Kidney epithelial cell (primary cell): ENCODE data around the gene RHEB. TPM values are rescaled to one million over a fixed set of nuclear protein-coding genes. Genes with fewer than 3 reads are reported as not detected.

Source experiments
- DNase-seq: peaks from one replicate; pipeline ENCODE4 v3.0.0-alpha.2; 2010; ENCODE audit warnings: low read depth
- H3K27me3 ChIP-seq: 2 replicates; pipeline ENCODE4 v1.6.0; 2011; ENCODE audit warnings: low read length; ENCODE audit not compliant: control insufficient read depth, insufficient read depth
- H3K36me3 ChIP-seq: 2 replicates; pipeline ENCODE4 v1.5.1; 2011; ENCODE audit warnings: low read length; ENCODE audit not compliant: control insufficient read depth, insufficient read depth
- H3K4me3 ChIP-seq: 2 replicates; pipeline ENCODE4 v1.5.1; 2011; ENCODE audit warnings: low read depth, mild to moderate bottlenecking, control low read depth, low read length
- total RNA-seq: library from RNA; depleted of rRNA; stranded (reverse); fragments of >200 nt; gene quantifications from 2 replicates; pipeline ENCODE4 v1.2.3, GENCODE V29; 2015
- TF ChIP-seq, protein P1 (sequence below): IDR thresholded peaks from 2 replicates; pipeline ENCODE4 v1.5.1; 2011; ENCODE audit warnings: mild to moderate bottlenecking, moderate library complexity, low read length, control low read depth, inconsistent platforms; ENCODE audit not compliant: insufficient read depth, poor library complexity, severe bottlenecking

RHEB gene
- total RNA-seq, 1 donor from 2014 or later, result 139 TPM

DNA sequence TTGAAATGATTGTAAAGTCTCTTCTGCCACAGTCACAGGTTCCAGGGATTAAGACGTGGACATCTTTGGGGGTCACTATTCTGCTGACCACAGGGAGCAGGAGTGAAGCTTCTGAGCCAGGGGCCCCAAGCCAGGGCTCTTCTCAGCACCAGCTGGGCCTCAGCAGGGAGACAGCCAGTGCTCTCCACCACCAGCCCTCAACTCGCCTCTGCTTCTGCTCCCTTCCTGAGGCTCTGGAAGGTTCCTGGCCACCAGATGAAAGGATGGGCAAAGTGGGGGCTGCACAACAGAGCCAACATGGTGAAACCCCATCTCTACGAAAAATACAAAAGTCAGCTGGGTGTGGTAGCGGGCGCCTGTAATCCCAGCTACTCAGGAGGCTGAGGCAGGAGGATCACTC, 68.5 kb downstream of the RHEB start:
- TF ChIP-seq, protein P1, sequence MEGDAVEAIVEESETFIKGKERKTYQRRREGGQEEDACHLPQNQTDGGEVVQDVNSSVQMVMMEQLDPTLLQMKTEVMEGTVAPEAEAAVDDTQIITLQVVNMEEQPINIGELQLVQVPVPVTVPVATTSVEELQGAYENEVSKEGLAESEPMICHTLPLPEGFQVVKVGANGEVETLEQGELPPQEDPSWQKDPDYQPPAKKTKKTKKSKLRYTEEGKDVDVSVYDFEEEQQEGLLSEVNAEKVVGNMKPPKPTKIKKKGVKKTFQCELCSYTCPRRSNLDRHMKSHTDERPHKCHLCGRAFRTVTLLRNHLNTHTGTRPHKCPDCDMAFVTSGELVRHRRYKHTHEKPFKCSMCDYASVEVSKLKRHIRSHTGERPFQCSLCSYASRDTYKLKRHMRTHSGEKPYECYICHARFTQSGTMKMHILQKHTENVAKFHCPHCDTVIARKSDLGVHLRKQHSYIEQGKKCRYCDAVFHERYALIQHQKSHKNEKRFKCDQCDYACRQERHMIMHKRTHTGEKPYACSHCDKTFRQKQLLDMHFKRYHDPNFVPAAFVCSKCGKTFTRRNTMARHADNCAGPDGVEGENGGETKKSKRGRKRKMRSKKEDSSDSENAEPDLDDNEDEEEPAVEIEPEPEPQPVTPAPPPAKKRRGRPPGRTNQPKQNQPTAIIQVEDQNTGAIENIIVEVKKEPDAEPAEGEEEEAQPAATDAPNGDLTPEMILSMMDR, result no peak

DNA sequence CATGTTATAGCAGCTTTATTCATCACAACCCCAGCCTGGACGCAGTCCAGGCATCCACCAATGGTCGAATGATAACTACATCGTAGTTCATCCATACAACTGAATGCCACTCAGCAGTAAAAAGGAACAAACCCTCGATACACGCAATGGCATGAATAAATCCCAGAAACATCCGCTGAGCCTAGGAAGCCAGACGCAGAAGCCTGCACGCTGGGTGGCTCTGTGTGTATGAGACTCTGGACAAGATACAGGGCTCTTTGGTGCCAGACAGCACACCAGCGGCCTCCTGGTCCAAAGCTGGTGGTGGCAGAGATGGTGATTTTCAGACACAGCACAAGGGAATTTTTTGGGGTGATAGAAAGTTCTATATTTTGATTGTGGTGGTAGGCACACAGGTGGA, 69.7 kb downstream of the RHEB start:
- TF ChIP-seq, protein P1, result no peak
- Histone ChIP-seq H3K36me3 (no peaks in the 10 kb centered on the region), H3K4me3 (no peak overlapping the region), H3K27me3 (peaks cover 9% of the 10 kb centered on the region)
- DNase-seq, result no peak

More for the DNA sequence above, 68.5 kb downstream of the RHEB start:
- Histone ChIP-seq H3K4me3 (no peak overlapping the region), H3K36me3 (no peaks in the 10 kb centered on the region), H3K27me3 (peaks cover 9% of the 10 kb centered on the region)
- DNase-seq, result no peak

DNA sequence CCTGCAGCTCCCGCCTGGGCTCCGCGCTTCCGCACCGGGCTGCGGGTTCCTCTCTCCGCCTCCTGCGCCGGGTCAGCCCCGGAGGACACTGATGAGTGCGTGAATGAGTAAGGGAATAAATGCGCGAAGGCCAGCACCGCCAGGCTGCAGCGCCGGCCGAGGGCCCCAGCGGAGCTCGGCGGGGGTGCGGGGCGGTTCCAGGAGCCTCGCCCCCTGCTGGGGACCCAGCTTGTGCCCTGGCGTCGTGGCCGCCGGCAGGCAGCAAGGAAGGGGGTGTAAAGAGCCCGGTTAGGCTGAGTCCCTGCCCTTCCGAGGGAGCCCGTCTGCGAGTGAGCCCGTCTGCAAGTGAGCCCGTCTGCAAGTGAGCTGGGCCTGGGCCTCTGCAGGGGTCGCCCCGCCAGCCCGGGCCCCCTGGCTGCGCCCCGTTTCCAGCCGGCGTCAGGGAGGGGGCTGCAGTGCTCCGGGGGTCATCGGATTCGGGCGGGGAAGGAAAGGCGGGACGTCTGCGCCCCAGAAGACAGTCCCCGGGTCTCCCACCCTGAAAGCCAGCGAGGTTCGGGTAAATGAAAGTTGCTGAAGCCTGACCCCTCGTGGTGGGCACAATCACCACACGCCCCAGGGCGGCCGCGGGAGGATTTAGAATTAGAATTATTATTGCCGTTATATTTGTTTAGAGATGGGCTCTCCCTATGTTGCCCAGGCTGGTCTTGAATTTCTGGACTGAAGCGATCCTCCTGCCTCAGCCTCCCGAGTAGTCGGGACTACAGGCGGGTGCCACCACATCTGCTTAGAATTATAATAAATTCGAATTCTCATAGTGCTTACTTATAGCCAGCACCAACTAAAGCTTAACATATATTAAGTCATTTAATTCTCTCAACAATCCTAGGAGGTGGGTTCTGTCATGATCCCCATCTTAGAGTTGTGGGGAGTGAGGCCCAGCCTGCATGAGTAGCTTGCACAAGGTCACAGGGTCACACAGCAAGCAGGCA, 71.1 kb downstream of the RHEB start:
- no peaks in the 10 kb centered on the region for H3K36me3 ChIP-seq
- peaks cover 9% of the 10 kb centered on the region for H3K27me3 ChIP-seq
- no peak for DNase-seq
- H3K4me3 ChIP-seq, result peak overlapping the region; percentile 39
- TF ChIP-seq, protein P1, result peak; percentile 84

DNA sequence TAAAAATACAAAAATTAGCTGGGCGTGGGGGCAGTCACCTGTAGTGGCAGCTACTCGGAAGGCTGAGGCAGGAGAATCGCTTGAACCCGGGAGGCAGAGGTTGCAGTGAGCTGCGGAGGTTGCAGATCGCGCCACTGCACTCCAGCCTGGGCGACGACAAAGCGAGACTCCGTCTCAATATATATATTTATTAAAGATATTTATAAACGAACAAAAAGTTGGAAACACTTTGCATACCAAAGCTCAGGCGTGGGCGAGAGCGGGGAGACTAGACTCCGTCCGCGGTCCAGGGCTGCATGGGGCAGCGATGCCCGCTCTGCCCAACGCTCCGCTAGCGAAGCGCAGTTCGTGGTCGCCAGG, 71.8 kb downstream of the RHEB start:
- peaks cover 9% of the 10 kb centered on the region for H3K27me3 ChIP-seq
- H3K36me3 ChIP-seq, result no peaks in the 10 kb centered on the region
- peak overlapping the region; percentile 39 for H3K4me3 ChIP-seq
- TF ChIP-seq, protein P1, result no peak
- DNase-seq, result no peak

DNA sequence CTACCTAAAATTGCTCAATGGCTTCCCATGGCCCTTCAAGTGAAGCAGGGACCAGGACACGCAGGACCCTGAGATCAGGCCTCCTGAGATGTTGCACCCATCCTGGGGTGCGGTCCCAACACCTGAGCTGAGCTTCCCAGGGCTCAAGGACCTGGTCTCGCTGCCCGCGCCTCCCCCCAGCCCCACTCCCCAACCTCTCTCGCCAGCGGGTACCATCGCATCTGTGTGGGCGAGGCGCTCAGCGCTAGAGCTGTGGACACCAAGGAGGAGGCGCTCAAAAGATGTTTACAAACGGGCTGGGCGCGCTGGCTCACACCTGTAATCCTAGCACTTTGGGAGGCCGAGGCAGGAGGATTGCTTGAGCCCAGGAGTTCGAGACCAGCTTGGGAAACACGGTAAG, 72.4 kb downstream of the RHEB start:
- H3K36me3 ChIP-seq, result no peaks in the 10 kb centered on the region
- TF ChIP-seq, protein P1, result no peak
- H3K27me3 ChIP-seq, result peaks cover 8% of the 10 kb centered on the region
- DNase-seq, result no peak
- H3K4me3 ChIP-seq, result no peak overlapping the region
